Measurements from ENCODE around the gene ALDH2.

The ALDH2 gene

GRCh38 chr12:111864913-111865312, 98.2 kb downstream of the ALDH2 start:
- FAIRE-seq = no peak
- TF ChIP-seq PAX5 (IDR thresholded peaks at IDR 0.05; ENCODE audit: insufficient read depth, low read length, severe bottlenecking) (no peak), POU2F2 (IDR thresholded peaks at IDR 0.05; ENCODE audit: low read depth, low read length) (no peak), POLR2AphosphoS5 (IDR thresholded peaks at IDR 0.05; ENCODE audit: low read depth, low read length) (no peak), SPI1 (IDR thresholded peaks at IDR 0.05; ENCODE audit: low read depth, low read length) (no peak), POLR2A (IDR thresholded peaks at IDR 0.05; ENCODE audit: low read depth, low read length) (no peak), TAF1 (IDR thresholded peaks at IDR 0.05; ENCODE audit: low read depth, low read length) (no peak)
- DNase-seq (ENCODE audit: insufficient read length, low spot score) = no peak

Data from GM12891 (cell line).